GM12878 (cell line): Measurements from ENCODE around the gene MAD1L1. TPM values are rescaled to one million over a fixed set of nuclear protein-coding genes. Genes with fewer than 3 reads are reported as not detected.

Experiments used
- ATAC-seq: fragments of 200-7000 bp; cut with Tn5 transposase; 3 replicates; pipeline ENCODE4 v1.9.1; 2020; ENCODE audit warnings: mild to moderate bottlenecking, moderate library complexity
- BruUV-seq: library from RNA; stranded (reverse); fragments of 400-500 nt; replicated peaks from 2 replicates; lab custom pipeline; 2021; lab: Mats Ljungman, UMichigan
- CTCF ChIA-PET: fragments of 300-600 bp; sonication (Branson Sonifier 250); formaldehyde crosslinking; extraction: SDS; loops from one replicate; lab custom pipeline; 2021; ENCODE audit warnings: inconsistent platforms; lab: Yijun Ruan, JAX
- POLR2A ChIA-PET: fragments of 350-600 bp; formaldehyde crosslinking; extraction: SDS; loops from one replicate; lab custom pipeline; 2021; ENCODE audit warnings: inconsistent platforms; lab: Charles Lee
- RAD21 ChIA-PET: fragments of 300-600 bp; sonication (Branson Sonifier 250); formaldehyde crosslinking; loops from one replicate; lab custom pipeline; 2023; ENCODE audit warnings: antibody characterized with exemption; ENCODE audit not compliant: unreplicated experiment; lab: Charles Lee
- SMC1A ChIA-PET: fragments of 300-600 bp; sonication (Branson Sonifier 250); formaldehyde crosslinking; loops from one replicate; lab custom pipeline; 2023; ENCODE audit not compliant: unreplicated experiment, uncharacterized antibody; lab: Charles Lee
- DNase-seq: peaks from one replicate; pipeline ENCODE4 v3.0.0-alpha.2; 2011; ENCODE audit warnings: low read depth, low spot score
- FAIRE-seq: peaks from 3 replicates; lab custom pipeline; 2011; peaks lifted over from hg19 to GRCh38; lab: Jason Lieb, UNC
- H2AFZ ChIP-seq: 2 replicates; pipeline ENCODE4 v1.6.0; 2011; ENCODE audit warnings: low read depth, low read length, control low read depth; ENCODE audit not compliant: control insufficient read depth
- H3K27ac ChIP-seq: 2 replicates; pipeline ENCODE4 v1.5.1; 2011; ENCODE audit warnings: control low read depth; ENCODE audit not compliant: control insufficient read depth, insufficient read depth
- H3K27me3 ChIP-seq, 2 experiments: replicated peaks in 1 of 2; 2 replicates each; pipeline versions ENCODE4 v1.6.0 to v1.6.1; 2011; ENCODE audit warnings: low read length in 1 of 2; ENCODE audit not compliant: control insufficient read depth in 2 of 2, insufficient read depth in 2 of 2
- H3K36me3 ChIP-seq, 2 experiments: 2 replicates each; pipeline ENCODE4 v1.5.1; 2011; ENCODE audit warnings: low read length in 1 of 2; ENCODE audit not compliant: control insufficient read depth in 2 of 2, insufficient read depth in 2 of 2
- H3K4me1 ChIP-seq: 2 replicates; pipeline ENCODE4 v1.6.1; 2011; ENCODE audit warnings: mild to moderate bottlenecking, low read length, moderate library complexity, mixed read lengths; ENCODE audit not compliant: control insufficient read depth, insufficient read depth
- H3K4me2 ChIP-seq: 2 replicates; pipeline ENCODE4 v1.6.0; 2011; ENCODE audit warnings: control low read depth; ENCODE audit not compliant: control insufficient read depth, insufficient read depth
- H3K4me3 ChIP-seq: fragments of 200-600 bp; sonication (generic); 2 replicates; pipeline ENCODE4 v1.5.1; 2016
- H3K79me2 ChIP-seq: 2 replicates; pipeline ENCODE4 v1.6.0; 2011; ENCODE audit warnings: low read length; ENCODE audit not compliant: control insufficient read depth, insufficient read depth
- H3K9ac ChIP-seq: 2 replicates; pipeline ENCODE4 v1.8.0; 2011; ENCODE audit warnings: low read length, control low read depth, mixed read lengths; ENCODE audit not compliant: control insufficient read depth, insufficient read depth
- H3K9me3 ChIP-seq: replicated peaks from 3 replicates; pipeline ENCODE4 v1.5.1; 2011; ENCODE audit warnings: mild to moderate bottlenecking, low read length; ENCODE audit not compliant: control insufficient read depth, insufficient read depth
- H4K20me1 ChIP-seq: 2 replicates; pipeline ENCODE4 v1.6.0; 2011; ENCODE audit not compliant: control insufficient read depth, insufficient read depth
- BACH1 ChIP-seq: fragments of 450-650 bp; IDR thresholded peaks from 2 replicates; pipeline ENCODE4 v1.6.1; 2017; ENCODE audit warnings: mild to moderate bottlenecking, borderline replicate concordance
- BRCA1 ChIP-seq: IDR thresholded peaks from 2 replicates; pipeline ENCODE4 v1.6.1; 2011; ENCODE audit warnings: low read depth, low read length, improper control_type of control experiment
- CHD1 ChIP-seq: IDR thresholded peaks from 2 replicates; pipeline ENCODE4 v1.6.1; 2012; ENCODE audit warnings: low read depth, low read length, improper control_type of control experiment
- EP300 ChIP-seq, 2 experiments: fragments of 150-350 bp in 1 of 2; IDR thresholded peaks; 2 replicates each; pipeline ENCODE4 v1.6.1; 2011 to 2012; ENCODE audit warnings: low read depth in 2 of 2, low read length in 2 of 2, borderline replicate concordance in 1 of 2, improper control_type of control experiment in 1 of 2, inconsistent platforms in 1 of 2; ENCODE audit not compliant: control insufficient read depth in 1 of 2
- HDAC2 ChIP-seq: fragments of 200-600 bp; sonication (generic); IDR thresholded peaks from 2 replicates; pipeline ENCODE4 v1.6.1; 2017
- JUND ChIP-seq: IDR thresholded peaks from 2 replicates; pipeline ENCODE4 v1.6.1; 2012; ENCODE audit warnings: low read depth, mild to moderate bottlenecking, low read length, improper control_type of control experiment, moderate library complexity
- MYB ChIP-seq: fragments of 150-350 bp; IDR thresholded peaks from 2 replicates; pipeline ENCODE4 v1.6.1; 2014; ENCODE audit warnings: mild to moderate bottlenecking, low read depth, low read length, borderline replicate concordance
- NFYB ChIP-seq: IDR thresholded peaks from 2 replicates; pipeline ENCODE4 v1.6.1; 2011; ENCODE audit warnings: low read depth, mild to moderate bottlenecking, low read length, improper control_type of control experiment, moderate library complexity; ENCODE audit not compliant: insufficient read depth
- NR2C2 ChIP-seq: IDR thresholded peaks from 2 replicates; pipeline ENCODE4 v1.6.1; 2011; ENCODE audit warnings: borderline replicate concordance, low read depth; ENCODE audit not compliant: control insufficient read depth, insufficient read length
- TCF3 ChIP-seq: IDR thresholded peaks from 2 replicates; pipeline ENCODE4 v1.6.1; 2012; ENCODE audit warnings: low read depth, mild to moderate bottlenecking, low read length, borderline replicate concordance; ENCODE audit not compliant: insufficient read depth
- YBX1 ChIP-seq: fragments of 450-650 bp; IDR thresholded peaks from 2 replicates; pipeline ENCODE4 v1.6.1; 2016; ENCODE audit warnings: antibody characterized with exemption
- ZBTB33 ChIP-seq: fragments of 450-650 bp; IDR thresholded peaks from 2 replicates; pipeline ENCODE4 v1.6.1; 2017; ENCODE audit warnings: mild to moderate bottlenecking
- WGBS: methylation state at CpG from one replicate; pipeline ENCODE4 v1.1.6; 2016; ENCODE audit warnings: low lambda C conversion rate; ENCODE audit not compliant: insufficient replicate concordance, insufficient coverage; ENCODE audit errors: missing lambda C conversion rate; 5-methylcytosine and 5-hydroxymethylcytosine counted together
- in situ Hi-C: fragments of 300-500 bp; cut with MboI; formaldehyde crosslinking; loops from 9 replicates; pipeline ENCODE4 v1.14.3; 2018; ENCODE audit warnings: mixed read lengths
- intact Hi-C: fragments of 100-400 bp; cut with micrococcal nuclease; formaldehyde crosslinking; loops from one replicate; pipeline ENCODE4 v1.14.2; 2022; ENCODE audit not compliant: unreplicated experiment
- polyA plus RNA-seq, 11 experiments: library from polyadenylated mRNA; depleted of rRNA in 4 of 11; unstranded in 6 of 11; stranded (reverse) in 5 of 11; fragments of >200 nt; fragmentation: Nextera tagmentation in 4 of 11; fragmentation: Illumina TruSeq in 1 of 11; extraction: Ambion mirVana in 4 of 11; extraction: Trizol in 1 of 11; gene quantifications; 1 replicate in 1 of 11; 2 replicates in 10 of 11; pipeline versions ENCODE4 v1.2.1 to v1.2.3, GENCODE V29; 2011 to 2016; ENCODE audit warnings: inconsistent platforms in 2 of 11, missing spikeins in 2 of 11, low read depth in 1 of 11
- total RNA-seq, 4 experiments: library from RNA; depleted of rRNA in 3 of 4; stranded (reverse); fragments of >200 nt in 3 of 4; fragmentation: Illumina TruSeq in 1 of 4; extraction: Trizol in 1 of 4; gene quantifications; 2 replicates each; pipeline versions ENCODE4 v1.2.1 to v1.2.3, GENCODE V29; 2013 to 2021

MAD1L1 gene
- total and polyA plus RNA-seq, 10 of the 15 experiments (the other 5 are each of a cell fraction or from before 2014, with no cell fraction given) = 2.2 to 76.8 (median 38.3) TPM

- POLR2A ChIA-PET = no interaction called here
- no peaks in the 10 kb centered on the region for H3K4me1 ChIP-seq
- no peaks in the 10 kb centered on the region for H3K36me3 ChIP-seq
- no peak for FAIRE-seq
- TF ChIP-seq CHD1 (no peak), BACH1 (no peak), NR2C2 (no peak), NFYB (no peak), HDAC2 (no peak), MYB (no peak), EP300 (IDR thresholded peaks at IDR 0.05; ENCODE audit: borderline replicate concordance in 1 of 2, control insufficient read depth in 1 of 2, low read depth in 2 of 2, low read length in 2 of 2) (no peak), YBX1 (no peak), TCF3 (no peak), ZBTB33 (no peak), JUND (no peak), BRCA1 (no peak)
- TF ChIP-seq, all 136 proteins: peak for 0
- H3K4me3 ChIP-seq = no peak overlapping the region
- SMC1A ChIA-PET = no interaction called here
- ATAC-seq (no peak), DNase-seq (no peak)
- BruUV-seq = no TSS peak
- no peak overlapping the region for H3K4me2 ChIP-seq
- 56% methylated on average over 4 of the region's 4 CpGs for WGBS
- RAD21 ChIA-PET = no interaction called here
- H3K9me3 ChIP-seq = no peaks in the 10 kb centered on the region; the same call in 2 of the 3 replicates
- CTCF ChIA-PET = interaction anchor here (0.7 kb wide), 1 partner anchor 434 kb away, joined by 3 read pairs; no protein-coding TSS in a partner anchor
- H3K9ac ChIP-seq = no peak overlapping the region
- no peak overlapping the region for H3K27ac ChIP-seq
- in situ Hi-C loops (no loop called here), intact Hi-C loops (no loop called here)
- no peaks in the 10 kb centered on the region for H3K79me2 ChIP-seq
- no peak overlapping the region for H2AFZ ChIP-seq
- no peaks in the 10 kb centered on the region for H3K27me3 ChIP-seq
- no peaks in the 10 kb centered on the region for H4K20me1 ChIP-seq
Observed at GRCh38 chr7:1775389-1775788, 457.4 kb downstream of the MAD1L1 start.
